SU-DHL-6 (cell line): Measurements from ENCODE around the gene SLC52A1.

Source experiments
- H2AFZ ChIP-seq: fragments of 200-600 bp; sonication (generic); 2 replicates; pipeline ENCODE4 v1.6.1; 2014; ENCODE audit warnings: low read depth, mild to moderate bottlenecking, moderate library complexity, mixed read lengths, antibody characterized with exemption, low read length; ENCODE audit not compliant: severe bottlenecking
- H3F3A ChIP-seq: fragments of 200-600 bp; shearing (Covaris generic); 2 replicates; pipeline ENCODE4 v1.6.0; 2016; ENCODE audit warnings: antibody characterized with exemption, mild to moderate bottlenecking; ENCODE audit not compliant: insufficient read depth
- H3K27ac ChIP-seq: fragments of 200-600 bp; sonication (generic); 2 replicates; pipeline ENCODE4 v1.5.1; 2016; ENCODE audit warnings: low read depth, mild to moderate bottlenecking, low read length, moderate library complexity, mixed read lengths
- H3K27me3 ChIP-seq: fragments of 200-600 bp; sonication (generic), shearing (Covaris generic); 2 replicates; pipeline ENCODE4 v1.6.0; 2014; ENCODE audit warnings: mild to moderate bottlenecking, low read length
- H3K36me3 ChIP-seq: fragments of 200-600 bp; sonication (generic); 2 replicates; pipeline ENCODE4 v1.6.1; 2014; ENCODE audit warnings: mild to moderate bottlenecking, low read length, mixed read lengths
- H3K4me2 ChIP-seq: fragments of 300-600, 200-600 bp; shearing (Covaris generic), sonication (generic); 2 replicates; pipeline ENCODE4 v1.6.0; 2014; ENCODE audit warnings: low read length, low read depth, mild to moderate bottlenecking; ENCODE audit not compliant: poor library complexity, severe bottlenecking
- H3K4me3 ChIP-seq: fragments of 200-600 bp; sonication (generic); 2 replicates; pipeline ENCODE4 v1.5.1; 2014; ENCODE audit warnings: antibody characterized with exemption, low read length, mild to moderate bottlenecking, mixed read lengths; ENCODE audit not compliant: insufficient read depth, poor library complexity, severe bottlenecking
- H3K79me2 ChIP-seq: fragments of 200-600 bp; sonication (generic); 2 replicates; pipeline ENCODE4 v1.6.1; 2014; ENCODE audit warnings: mild to moderate bottlenecking, low read length, moderate library complexity; ENCODE audit not compliant: insufficient read depth
- H3K9ac ChIP-seq: fragments of 200-600 bp; sonication (generic); 2 replicates; pipeline ENCODE4 v1.7.0; 2014; ENCODE audit warnings: mild to moderate bottlenecking, low read length
- H3K9me2 ChIP-seq: fragments of 200-600 bp; sonication (generic); replicated peaks from 2 replicates; pipeline ENCODE4 v1.6.1; 2014; ENCODE audit warnings: low read length; ENCODE audit not compliant: insufficient read depth
- H3K9me3 ChIP-seq: fragments of 200-600 bp; sonication (generic); 2 replicates; pipeline ENCODE4 v1.6.1; 2014; ENCODE audit warnings: low read length, mixed read lengths; ENCODE audit not compliant: insufficient read depth
- H4K20me1 ChIP-seq: fragments of 200-600 bp; sonication (generic); 2 replicates; pipeline ENCODE4 v1.6.1; 2014; ENCODE audit warnings: low read depth, mild to moderate bottlenecking, antibody characterized with exemption, low read length, moderate library complexity, mixed read lengths
- CTCF ChIP-seq: fragments of 200-600 bp; sonication (generic); IDR thresholded peaks from one replicate; pipeline ENCODE4 v1.5.1; 2017; ENCODE audit warnings: antibody characterized with exemption, mild to moderate bottlenecking, low read length, moderate library complexity; ENCODE audit not compliant: insufficient read depth, poor library complexity, severe bottlenecking
- EZH2phosphoT487 ChIP-seq: fragments of 200-600 bp; sonication (generic), shearing (Covaris generic); conservative IDR thresholded peaks from 2 replicates; pipeline ENCODE4 v1.6.1; 2018; ENCODE audit warnings: mild to moderate bottlenecking, antibody characterized with exemption, low read length, moderate library complexity, mixed read lengths

SLC52A1 gene

GRCh38 chr17:5049314-5049841 is 14.2 kb upstream of the SLC52A1 start:
- H4K20me1 ChIP-seq, result no peaks in the 10 kb centered on the region
- TF ChIP-seq EZH2phosphoT487, result no peak
- no peak for TF ChIP-seq CTCF
- no peak overlapping the region for H3K4me2 ChIP-seq
- H2AFZ ChIP-seq, result peak overlapping the region; percentile 52
- H3K4me3 ChIP-seq, result no peak overlapping the region
- H3K27me3 ChIP-seq, result no peaks in the 10 kb centered on the region
- no peaks in the 10 kb centered on the region for H3K79me2 ChIP-seq
- no peaks in the 10 kb centered on the region for H3K9me3 ChIP-seq
- H3K9ac ChIP-seq, result peak overlapping the region; percentile 10; the same call in 1 of the 2 replicates
- no peaks in the 10 kb centered on the region for H3K36me3 ChIP-seq
- H3K27ac ChIP-seq, result peak overlapping the region; percentile 63
- H3F3A ChIP-seq, result no peaks in the 10 kb centered on the region
- H3K9me2 ChIP-seq, result no peaks in the 10 kb centered on the region

- Histone ChIP-seq H3F3A (no peaks in the 10 kb centered on the region), H3K4me3 (no peak overlapping the region), H3K36me3 (no peaks in the 10 kb centered on the region), H3K9me3 (no peaks in the 10 kb centered on the region), H3K27ac (no peak overlapping the region), H3K4me2 (no peak overlapping the region), H4K20me1 (no peaks in the 10 kb centered on the region), H3K9ac (no peak overlapping the region), H2AFZ (no peak overlapping the region), H3K27me3 (no peaks in the 10 kb centered on the region), H3K9me2 (no peaks in the 10 kb centered on the region), H3K79me2 (no peaks in the 10 kb centered on the region)
- TF ChIP-seq CTCF (no peak), EZH2phosphoT487 (no peak)
Measured at GRCh38 chr17:5047446-5047845, 12.2 kb upstream of the SLC52A1 start.

- H3F3A ChIP-seq, result no peaks in the 10 kb centered on the region
- no peak overlapping the region for H3K4me2 ChIP-seq
- H3K27ac ChIP-seq, result no peak overlapping the region
- no peak overlapping the region for H3K4me3 ChIP-seq
- H4K20me1 ChIP-seq, result no peaks in the 10 kb centered on the region
- H3K9me2 ChIP-seq, result no peaks in the 10 kb centered on the region
- no peaks in the 10 kb centered on the region for H3K79me2 ChIP-seq
- no peak overlapping the region for H3K9ac ChIP-seq
- H3K9me3 ChIP-seq, result no peaks in the 10 kb centered on the region
- H2AFZ ChIP-seq, result no peak overlapping the region
- no peaks in the 10 kb centered on the region for H3K36me3 ChIP-seq
- TF ChIP-seq EZH2phosphoT487, result no peak
- TF ChIP-seq CTCF, result no peak
- H3K27me3 ChIP-seq, result no peaks in the 10 kb centered on the region
Measured at GRCh38 chr17:5045496-5045895, 10.3 kb upstream of the SLC52A1 start.
